G401.6 (cell line): Measurements from ENCODE around the gene GARIN5B.

Experiments
- FAIRE-seq: peaks from 2 replicates; lab custom pipeline; 2012; peaks lifted over from hg19 to GRCh38; lab: Jason Lieb, UNC

GARIN5B gene

DNA sequence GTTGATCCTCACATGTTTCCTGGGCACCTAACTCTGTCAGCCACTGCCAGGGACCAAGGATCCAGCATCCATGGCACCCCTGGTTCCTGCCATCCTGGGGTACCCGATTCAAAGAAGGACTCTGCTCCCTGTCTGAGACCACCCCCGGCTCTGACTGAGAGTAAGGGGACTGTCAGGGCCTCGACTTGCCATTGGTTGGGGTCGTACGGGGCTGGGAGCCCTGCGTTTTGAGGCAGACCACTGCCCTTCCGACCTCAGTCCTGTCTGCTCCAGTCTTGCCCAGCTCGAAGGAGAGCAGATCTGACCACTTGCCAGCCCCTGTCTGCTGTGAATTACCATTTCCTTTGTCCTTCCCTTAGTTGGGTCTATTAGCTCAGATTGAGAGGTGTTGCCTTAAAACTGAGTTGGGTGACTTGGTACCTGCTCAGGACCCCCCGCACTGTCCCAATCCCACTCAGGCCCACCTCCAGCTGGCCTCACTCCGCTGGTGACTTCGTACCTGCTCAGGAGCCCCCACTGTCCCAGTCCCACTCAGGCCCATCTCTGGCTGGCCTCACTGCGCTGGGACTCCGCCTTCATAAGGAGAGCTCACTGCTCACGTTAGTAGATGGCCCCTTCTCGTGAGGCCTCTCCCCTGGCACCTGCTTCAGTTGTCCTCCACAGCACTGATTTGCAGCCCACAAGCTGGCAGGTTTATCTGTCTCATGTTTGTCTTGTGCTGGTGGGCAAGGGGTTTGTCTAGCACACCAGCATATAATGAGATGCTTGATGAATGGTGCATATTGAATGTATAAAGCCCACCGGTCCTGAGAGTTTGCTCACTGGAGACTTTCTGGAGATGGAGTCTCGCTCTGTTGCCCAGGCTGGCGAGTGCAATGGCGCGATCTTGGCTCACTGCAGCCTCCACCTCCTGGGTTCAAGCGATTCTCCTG lies 26.6 kb upstream of the GARIN5B start:
- FAIRE-seq: no peak

DNA sequence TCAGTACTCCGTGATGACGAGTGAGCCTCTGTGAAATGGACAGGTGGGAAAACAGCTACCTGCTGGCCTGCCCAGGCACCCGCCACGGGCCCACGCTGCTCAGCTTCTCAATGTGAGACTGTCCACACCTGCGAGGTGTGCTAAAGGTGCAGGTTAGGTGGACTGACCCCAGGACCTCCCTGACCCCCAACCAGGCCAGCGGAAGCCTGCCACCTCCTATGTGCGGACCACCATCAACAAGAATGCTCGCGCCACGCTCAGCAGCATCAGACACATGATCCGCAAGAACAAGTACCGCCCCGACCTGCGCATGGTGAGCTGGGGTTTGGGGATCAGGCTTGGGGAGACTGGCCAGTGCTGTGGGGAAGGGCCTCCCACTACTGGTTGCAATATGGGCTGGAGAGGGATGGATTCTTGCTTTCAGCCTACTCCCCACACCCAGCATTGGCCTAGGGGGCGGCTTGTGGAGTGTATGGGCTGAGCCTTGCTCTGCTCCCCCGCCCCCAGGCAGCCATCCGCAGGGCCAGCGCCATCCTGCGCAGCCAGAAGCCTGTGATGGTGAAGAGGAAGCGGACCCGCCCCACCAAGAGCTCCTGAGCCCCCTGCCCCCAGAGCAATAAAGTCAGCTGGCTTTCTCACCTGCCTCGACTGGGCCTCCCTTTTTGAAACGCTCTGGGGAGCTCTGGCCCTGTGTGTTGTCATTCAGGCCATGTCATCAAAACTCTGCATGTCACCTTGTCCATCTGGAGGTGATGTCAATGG lies 24.9 kb upstream of the GARIN5B start:
- FAIRE-seq: no peak

DNA sequence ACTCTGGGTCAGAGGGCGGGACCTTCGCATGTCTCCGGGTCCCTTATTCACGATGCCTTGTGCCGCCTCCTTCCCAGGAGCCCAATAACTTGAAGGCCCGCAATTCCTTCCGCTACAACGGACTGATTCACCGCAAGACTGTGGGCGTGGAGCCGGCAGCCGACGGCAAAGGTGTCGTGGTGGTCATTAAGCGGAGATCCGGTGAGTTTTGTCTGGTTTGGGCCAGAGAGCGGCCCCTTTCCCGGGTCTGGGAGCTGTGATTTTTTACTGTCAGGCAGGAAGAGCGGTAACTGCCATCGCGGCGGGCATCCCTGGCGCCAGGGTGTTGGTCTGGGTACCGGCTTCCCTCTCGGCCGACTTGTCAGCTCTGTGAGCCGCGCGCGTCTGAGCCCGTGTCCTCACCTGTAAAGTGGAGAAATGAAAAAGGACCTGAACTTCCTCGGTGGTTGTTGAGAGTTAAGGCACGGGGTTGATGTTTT lies 23.5 kb upstream of the GARIN5B start:
- FAIRE-seq: no peak

DNA sequence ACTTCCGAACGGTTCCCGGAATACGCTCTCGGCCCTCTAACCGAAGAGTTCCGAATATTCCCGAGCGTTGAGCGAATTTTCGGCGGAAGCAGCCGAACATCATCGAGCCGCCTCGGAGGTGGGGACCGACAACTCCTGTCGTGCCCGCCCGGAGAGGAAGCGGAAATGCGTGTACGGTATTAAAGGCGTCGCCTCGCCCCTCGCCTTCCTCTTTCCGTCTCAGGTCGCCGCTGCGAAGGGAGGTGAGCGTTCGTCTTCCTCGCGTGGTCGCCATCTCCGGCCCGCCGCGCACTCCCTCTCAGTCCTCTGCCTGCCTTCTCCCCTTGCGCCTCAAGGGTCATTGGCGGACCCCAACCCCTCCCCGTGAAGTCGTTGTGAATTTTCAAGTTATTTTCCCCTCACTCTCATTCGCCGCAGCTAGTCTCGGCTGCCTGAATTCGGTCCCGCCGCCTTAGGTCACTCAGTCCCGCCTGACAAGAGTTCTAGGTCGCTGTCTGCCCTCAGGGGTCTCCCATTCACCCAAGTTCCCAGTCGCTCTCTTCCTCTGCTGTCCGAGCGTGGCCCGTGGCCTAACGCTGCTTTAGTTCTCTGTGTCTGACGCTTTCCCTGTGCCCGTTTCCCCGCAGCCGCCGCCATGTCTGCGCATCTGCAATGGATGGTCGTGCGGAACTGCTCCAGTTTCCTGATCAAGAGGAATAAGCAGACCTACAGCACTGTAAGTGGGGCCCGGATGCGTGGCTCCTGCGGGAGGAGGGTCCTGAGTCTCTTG lies 22.8 kb upstream of the GARIN5B start, which contains the start of gene RPL28:
Gene RPL28, plus strand, starts transcription at position 209 of the 769 bp plus-strand sequence. Its CDS starts 426 bp downstream, at position 635.
- FAIRE-seq: peak; percentile 97

DNA sequence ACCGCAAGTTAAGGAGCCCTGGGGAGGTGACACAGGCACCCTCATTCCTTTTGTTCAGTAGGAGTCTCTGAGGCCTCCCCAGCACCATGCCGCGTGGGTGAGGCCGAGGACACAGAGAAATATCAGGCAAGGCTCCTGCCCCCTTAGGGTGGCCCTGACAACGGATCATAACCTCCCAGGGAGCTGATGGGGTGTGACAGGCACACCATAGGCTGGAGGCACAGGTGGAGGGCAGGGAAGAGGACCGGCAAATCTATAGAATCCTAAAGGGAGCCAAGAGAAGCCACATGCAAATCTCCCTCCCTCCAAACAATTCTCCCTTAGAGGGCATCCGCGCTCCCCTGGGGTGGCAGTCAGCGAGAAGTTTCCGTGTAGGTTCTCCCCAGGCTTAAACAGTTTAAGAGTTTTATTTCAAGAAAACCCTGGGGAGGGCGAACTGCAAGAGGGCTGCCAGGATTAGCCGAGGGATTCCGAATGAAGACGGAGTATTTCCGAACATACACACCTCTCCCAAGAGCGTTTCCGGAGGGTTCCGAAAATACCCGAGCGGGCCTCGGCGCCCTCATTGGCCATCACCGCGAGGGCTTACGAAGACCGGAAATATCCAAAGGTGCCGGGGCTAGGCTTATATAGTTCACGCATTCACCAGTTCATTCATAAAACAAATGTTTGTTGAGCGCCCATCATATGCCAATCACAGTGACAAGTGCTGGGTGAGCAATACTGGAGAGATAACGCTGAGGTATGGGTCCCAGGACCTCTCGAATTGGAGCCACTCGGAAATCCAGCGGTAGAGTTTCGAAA lies 22.1 kb upstream of the GARIN5B start:
- FAIRE-seq: no peak

DNA sequence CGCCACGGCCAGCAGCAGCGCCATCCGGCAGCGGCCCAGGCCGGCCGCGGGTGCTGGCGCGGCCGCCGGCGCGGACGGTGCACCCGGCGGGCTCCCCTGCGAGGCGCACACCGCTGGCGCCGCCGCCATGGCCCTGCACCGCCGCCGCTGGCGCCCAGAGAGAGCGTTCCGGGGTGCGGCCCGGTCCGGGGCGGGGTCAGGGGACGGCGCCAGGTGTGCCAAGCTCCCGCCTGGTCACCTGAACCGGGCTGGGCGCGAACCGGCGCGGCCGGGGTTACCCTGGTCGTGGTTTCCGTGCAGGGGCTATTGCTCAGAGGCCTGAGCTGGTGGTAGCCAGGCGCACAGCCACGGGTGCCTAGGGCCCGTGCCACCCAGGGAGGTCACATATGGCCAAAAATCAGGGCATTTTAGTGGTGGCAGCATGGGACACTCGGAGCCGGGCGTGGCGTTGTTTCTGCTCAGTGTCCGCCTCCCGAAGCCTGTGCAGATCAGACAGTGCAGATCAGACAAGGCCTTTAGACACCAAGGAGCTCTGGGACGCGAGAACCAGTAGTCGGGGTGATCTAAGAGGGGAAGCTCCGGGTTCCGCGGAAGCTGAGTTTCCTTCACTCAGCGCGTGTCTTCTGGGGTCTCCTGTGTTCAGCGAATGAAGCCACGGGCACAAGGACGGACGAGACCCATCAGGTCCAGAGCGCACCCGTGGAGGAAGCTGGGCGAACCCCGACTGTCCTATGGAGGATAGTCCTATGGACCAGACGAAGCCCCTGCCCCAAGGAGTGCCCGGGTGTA lies 21.3 kb upstream of the GARIN5B start, which contains the start of gene TMEM238:
Gene TMEM238, minus strand, starts transcription at position 162 of the 789 bp plus-strand sequence. Its CDS starts 33 bp downstream, at position 129.
- no peak for FAIRE-seq

DNA sequence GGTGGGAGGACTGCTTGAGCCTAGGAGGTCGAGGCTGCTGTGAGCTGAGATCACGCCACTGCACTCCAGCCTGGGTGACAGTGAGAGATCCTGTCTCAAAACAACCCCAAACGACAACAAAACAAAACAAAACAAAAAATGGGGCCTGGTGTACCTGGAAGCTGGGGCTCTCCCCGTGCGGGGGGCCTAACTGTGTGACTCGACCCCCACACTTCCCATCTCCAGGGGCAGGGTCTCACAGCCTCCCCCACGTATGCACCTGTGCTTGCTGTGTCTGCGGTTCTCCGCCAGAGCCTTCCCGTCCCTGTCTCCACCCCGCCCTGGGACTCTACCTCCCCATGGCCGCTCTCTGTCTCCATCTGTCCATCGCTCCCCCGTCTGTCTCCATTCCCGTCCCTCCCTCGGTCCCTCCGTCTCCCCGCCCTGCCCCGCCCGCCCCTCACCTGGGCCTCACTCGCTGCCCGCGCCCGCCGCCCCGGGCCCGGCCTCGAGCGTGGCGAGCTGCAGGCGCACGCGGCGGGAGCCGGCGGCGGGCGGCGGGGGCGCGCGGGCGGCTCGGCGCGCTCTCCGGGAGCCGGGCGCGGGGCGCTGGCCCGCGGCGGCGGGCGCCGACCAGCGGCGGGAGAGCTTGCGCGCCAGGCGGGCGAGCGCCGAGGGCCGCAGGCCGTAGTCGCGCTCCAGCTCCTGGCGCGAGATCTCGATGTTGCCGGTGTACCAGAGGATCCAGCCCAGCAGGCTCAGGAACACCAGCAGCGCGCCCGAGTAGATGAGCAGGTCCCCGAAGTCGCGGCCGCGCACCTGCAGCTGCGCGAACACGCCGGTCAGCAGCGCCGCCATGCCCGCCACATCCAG lies 20.4 kb upstream of the GARIN5B start:
- no peak for FAIRE-seq

DNA sequence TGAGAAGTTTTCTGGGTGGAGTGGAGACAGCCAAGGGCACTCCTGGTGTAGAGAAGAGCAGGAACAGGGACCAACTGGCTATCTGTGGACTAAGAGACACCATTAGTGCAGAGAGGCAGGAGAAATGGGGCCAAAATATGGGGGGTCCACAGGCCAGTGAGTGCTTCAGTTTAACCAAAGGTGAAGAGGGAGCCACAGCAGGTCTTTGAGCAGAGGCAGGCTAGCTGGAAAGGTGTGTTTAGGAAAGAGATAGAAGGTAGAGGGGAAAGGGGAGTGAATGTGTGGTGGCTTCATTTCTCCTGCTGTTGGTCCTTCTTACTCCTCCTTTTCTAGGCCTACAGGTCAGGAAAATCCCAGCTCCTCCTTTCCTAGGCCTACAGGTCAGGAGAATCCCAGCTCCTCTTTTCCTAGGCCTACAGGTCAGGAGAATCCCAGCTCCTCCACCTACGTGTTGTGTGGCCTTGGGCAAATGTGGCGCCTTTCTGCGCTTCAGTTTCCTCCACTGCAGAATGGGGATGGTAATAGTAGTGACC lies 19.5 kb upstream of the GARIN5B start:
- FAIRE-seq: no peak

DNA sequence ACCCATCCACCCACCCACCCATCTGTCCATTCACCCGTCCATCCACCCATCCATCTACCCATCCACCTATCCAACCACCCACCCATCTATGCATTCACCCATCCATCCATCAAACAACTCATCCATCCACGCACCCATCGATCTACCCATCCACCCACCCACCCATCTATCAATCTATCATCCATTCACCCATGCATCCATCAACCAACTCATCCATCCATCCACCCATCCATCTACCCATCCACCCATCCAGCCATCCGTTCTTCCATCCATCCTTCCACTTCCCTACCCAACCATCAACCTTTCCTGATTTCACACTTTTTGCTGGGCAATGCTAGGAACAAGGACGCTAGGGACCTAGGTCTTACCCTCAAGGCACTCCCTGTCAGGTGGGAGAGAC lies 19.0 kb upstream of the GARIN5B start:
- no peak for FAIRE-seq

DNA sequence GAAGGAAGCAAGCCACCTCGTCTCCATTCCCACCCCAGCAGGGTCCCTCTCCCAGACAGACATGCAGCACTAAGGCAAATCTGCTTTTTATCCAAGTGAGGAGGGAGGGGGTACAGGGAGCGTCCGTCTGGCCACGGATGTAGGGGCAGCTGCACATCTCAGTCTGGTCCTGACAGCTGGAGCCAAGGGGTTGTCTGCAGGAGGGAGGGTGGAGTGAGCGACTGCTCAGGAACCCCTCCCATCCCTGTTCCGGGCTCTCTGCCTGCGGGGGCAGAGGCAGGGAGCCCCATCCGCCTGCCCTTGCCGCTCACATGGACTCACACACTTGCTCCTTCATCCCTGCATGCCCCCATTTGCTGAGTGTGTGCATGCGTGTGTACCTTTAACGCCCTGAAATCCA lies 16.1 kb upstream of the GARIN5B start:
- no peak for FAIRE-seq

DNA sequence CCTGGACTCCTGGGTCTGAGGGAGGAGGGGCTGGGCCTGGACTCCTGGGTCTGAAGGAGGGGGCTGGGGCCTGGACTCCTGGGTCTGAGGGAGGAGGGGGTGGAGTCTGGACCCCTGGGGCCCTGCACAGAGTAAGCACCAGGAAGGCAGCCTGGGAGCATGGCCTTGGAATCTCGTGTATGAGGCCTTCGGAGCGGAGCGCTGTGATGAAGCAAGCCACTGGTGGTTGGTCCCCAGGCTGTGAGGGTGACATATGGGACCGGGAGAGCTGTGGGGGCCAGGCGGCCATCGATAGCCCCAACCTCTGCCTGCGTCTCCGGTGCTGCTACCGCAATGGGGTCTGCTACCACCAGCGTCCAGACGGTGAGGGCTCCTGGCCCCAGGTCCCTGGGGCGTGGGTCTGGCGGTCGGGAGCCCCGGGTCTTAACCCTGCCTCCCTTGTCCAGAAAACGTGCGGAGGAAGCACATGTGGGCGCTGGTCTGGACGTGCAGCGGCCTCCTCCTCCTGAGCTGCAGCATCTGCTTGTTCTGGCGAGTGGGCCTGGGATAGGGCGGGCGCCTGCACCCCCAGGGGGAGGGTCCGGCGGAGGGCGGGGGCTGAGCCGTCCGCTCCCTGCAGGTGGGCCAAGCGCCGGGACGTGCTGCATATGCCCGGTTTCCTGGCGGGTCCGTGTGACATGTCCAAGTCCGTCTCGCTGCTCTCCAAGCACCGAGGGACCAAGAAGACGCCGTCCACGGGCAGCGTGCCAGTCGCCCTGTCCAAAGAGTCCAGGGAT lies 14.5 kb upstream of the GARIN5B start:
- FAIRE-seq: no peak

DNA sequence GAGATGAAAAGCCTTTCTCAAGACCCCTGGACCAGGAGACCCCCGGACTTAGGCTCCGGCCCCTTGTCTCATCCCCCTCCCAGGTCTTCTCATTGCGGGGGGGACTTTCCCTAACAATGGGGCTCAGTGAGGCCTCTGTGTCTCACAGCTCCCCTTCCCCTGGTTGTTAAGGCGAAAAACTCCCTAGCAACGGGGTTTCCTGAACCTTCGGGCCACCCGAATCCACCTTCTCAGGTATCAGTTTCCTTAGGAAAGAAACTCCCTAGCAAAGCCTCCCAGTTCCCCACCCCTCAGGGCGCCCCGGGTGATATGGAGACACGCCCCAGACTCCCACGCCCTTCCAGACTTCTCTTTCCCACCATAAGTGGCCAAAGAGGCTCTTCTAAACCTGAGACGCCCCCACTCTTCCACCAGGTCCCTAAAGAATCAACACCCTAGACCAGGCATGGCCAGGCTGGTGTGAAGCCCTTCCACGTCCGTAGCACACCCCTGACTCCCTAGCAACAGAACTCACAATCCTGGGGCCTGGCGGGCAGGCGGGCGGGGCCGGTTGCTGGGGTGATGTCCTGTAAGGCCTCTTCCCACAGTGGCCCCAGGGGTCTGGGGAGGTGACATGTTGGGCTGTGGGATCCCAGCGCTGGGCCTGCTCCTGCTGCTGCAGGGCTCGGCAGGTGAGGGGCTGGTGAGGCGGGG lies 13.3 kb upstream of the GARIN5B start, which contains the start of gene TMEM190:
Gene TMEM190, plus strand, starts transcription at position 586 of the 693 bp plus-strand sequence. Its CDS starts 28 bp downstream, at position 614.
- FAIRE-seq: no peak

DNA sequence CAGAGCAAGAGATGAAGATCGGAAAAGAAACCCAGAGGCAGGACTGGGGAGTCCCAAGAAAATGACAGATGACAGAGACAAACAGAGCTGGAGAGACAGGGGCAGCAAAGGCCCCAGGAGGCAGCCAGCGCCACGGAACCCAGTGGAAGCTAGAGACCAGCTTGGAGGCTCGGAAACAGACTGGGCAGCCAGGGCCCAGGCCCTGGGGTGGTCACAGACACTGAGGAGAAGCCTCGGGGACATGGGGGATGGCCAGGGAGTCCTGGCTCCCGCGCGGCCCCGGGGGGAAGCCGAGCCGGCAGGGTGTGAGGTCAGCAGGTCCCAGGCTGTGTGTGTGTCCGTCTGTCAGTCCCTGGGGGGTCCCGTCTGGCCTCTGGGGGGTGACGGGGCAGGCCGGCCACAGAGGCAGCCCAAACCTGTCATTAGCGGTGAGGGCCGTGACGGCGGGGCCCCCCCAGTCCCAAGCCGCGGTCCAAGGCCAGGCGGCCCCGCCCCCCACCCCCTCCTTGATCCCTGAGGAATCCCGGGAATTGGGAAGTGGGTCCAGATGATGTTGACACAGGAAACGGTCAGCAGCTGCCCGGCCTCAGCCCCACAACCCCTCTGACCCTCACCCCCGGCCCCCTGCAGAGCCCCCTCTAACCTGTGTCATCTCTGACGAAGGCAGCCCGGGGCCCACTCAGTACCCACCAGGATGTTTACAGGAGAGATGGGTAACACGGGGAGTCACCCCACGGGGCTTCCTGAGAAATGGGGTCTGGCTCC lies 11.1 kb upstream of the GARIN5B start:
- FAIRE-seq: no peak

DNA sequence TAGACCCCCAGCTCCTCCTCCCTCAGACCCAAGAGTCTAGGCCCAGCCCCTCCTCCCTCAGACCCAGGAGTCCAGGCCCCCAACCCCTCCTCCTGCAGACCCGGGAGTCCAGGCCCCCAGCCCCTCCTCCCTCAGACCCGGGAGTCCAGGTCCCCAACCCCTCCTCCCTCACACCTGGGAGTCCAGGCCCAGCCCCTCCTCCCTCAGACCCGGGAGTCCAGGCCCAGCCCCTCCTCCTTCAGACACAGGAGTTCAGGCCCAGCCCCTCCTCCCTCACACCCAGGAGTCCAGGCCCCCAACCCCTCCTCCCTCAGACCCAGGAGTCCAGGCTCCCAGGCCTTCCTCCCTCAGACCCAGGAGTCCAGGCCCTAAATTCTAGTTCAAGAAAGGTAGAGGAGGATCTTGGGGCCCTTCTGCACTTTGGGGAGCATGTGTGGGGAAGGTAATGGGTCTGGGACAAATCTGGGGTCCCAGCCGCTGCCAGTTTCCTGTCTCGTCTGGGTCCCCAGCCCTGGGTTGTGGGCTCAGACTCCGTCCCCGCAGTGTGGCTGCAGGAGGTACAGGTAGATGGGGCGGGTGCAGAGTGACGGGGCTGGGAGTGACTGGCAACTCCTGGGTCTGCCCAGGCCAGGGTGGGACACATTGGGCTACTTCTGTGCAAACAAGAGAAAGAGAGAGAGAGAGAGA lies 10.4 kb upstream of the GARIN5B start:
- no peak for FAIRE-seq

DNA sequence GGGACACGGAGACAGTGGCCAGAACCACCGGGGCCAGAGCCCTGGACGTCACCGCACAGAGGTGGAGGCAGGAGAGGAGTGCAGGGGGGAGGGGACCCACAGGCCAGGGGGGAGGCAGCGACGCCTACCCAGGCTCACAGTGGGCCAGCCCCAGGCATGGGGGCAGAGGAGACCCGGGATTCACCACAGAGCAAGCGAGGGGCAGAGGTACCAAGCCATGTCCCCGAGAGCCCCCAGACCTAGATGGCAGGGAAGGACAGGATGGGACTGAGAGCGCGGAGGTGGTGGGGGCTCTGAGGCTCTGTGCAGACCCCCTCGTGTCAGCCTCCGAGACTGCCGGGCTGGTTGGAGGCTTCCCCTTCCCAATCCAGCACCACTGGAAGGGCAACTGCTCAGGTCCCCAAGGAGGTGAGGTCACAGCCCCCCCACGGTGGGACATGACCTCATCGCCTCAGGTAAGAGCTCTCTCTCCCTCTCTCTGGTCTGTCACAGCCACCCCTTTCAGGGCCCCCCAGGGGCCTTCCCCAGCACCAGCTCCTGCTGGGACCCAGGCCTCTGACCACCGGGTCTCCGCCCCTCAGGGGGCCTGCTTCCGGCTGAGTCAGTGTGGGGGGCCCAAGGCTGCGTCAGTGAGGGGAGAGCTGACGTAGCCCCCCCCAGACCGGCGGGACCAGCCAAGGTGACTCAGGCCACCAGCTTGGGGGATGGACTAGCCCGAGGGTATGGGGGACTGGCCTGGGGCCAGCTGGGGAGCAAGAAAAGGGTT lies 9.4 kb upstream of the GARIN5B start:
- FAIRE-seq: no peak
